ENCODE measurements around the gene DEPDC1.

Gene DEPDC1

DNA sequence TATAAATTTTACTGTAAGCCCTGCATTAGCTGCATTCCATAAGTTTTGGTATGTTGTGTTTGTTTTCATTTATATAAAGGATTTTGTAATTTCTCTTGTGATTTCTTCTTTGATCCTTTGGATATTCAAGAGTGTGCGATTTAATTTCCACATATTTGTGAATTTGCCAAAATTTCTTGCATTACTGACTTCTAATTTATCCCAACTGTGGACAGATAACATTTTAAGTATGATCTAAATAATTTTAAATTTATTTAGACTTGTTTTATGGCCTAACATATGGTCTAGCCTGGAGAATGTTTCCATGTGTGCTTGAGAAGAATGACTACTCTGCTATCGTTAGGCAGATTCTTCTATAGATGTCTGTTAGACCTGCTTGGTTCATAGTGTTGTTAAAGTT, 70.3 kb downstream of the DEPDC1 start:
- no peaks in the 10 kb centered on the region for H3K9me3 ChIP-seq (ENCODE audit: low read length)
- H3K9me2 ChIP-seq (ENCODE audit: low read depth, low read length) = no peaks in the 10 kb centered on the region
- H3K79me2 ChIP-seq (ENCODE audit: insufficient read depth, low read length) = no peaks in the 10 kb centered on the region
- no peaks in the 10 kb centered on the region for H3K4me1 ChIP-seq (ENCODE audit: insufficient read depth, low read length, severe bottlenecking)
- no peaks in the 10 kb centered on the region for H3K27me3 ChIP-seq (ENCODE audit: insufficient read depth, low read length)
- no peaks in the 10 kb centered on the region for H3F3A ChIP-seq (ENCODE audit: insufficient read depth, low read length)
- no peak overlapping the region for H3K9ac ChIP-seq (ENCODE audit: low read length)
- H4K20me1 ChIP-seq (ENCODE audit: insufficient read depth, low read length) = no peaks in the 10 kb centered on the region
- H3K4me2 ChIP-seq (ENCODE audit: low read length) = no peak overlapping the region
- TF ChIP-seq EZH2 (IDR thresholded peaks at IDR 0.05; ENCODE audit: borderline replicate concordance, low read length) = no peak
- TF ChIP-seq, protein P1, sequence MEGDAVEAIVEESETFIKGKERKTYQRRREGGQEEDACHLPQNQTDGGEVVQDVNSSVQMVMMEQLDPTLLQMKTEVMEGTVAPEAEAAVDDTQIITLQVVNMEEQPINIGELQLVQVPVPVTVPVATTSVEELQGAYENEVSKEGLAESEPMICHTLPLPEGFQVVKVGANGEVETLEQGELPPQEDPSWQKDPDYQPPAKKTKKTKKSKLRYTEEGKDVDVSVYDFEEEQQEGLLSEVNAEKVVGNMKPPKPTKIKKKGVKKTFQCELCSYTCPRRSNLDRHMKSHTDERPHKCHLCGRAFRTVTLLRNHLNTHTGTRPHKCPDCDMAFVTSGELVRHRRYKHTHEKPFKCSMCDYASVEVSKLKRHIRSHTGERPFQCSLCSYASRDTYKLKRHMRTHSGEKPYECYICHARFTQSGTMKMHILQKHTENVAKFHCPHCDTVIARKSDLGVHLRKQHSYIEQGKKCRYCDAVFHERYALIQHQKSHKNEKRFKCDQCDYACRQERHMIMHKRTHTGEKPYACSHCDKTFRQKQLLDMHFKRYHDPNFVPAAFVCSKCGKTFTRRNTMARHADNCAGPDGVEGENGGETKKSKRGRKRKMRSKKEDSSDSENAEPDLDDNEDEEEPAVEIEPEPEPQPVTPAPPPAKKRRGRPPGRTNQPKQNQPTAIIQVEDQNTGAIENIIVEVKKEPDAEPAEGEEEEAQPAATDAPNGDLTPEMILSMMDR (IDR thresholded peaks at IDR 0.05; ENCODE audit: low read length) = no peak
- H3K4me3 ChIP-seq (ENCODE audit: low read depth, low read length, poor library complexity, severe bottlenecking) = no peak overlapping the region
- no peaks in the 10 kb centered on the region for H3K36me3 ChIP-seq (ENCODE audit: insufficient read depth, low read length)
- H2AFZ ChIP-seq (ENCODE audit: low read length) = no peak overlapping the region
- H3K27ac ChIP-seq (ENCODE audit: low read depth, low read length, poor library complexity, severe bottlenecking) = no peak overlapping the region
